Mucosa of gallbladder (tissue), 1 donor: ENCODE measurements around the gene SH3BP5L. TPM values are rescaled to one million over a fixed set of nuclear protein-coding genes. Genes with fewer than 3 reads are reported as not detected.

Experiments used
- DNase-seq: peaks from one replicate; pipeline ENCODE4 v3.0.0-alpha.2; 2020; ENCODE audit warnings: low spot score
- total RNA-seq: library from RNA; stranded (reverse); gene quantifications from one replicate; pipeline ENCODE4 v1.2.1, GENCODE V29; 2021
- donor health status: DM: no; HTN: no; CAD: no.

SH3BP5L gene
- total RNA-seq, 1 donor from 2014 or later: 40.0 TPM

DNA sequence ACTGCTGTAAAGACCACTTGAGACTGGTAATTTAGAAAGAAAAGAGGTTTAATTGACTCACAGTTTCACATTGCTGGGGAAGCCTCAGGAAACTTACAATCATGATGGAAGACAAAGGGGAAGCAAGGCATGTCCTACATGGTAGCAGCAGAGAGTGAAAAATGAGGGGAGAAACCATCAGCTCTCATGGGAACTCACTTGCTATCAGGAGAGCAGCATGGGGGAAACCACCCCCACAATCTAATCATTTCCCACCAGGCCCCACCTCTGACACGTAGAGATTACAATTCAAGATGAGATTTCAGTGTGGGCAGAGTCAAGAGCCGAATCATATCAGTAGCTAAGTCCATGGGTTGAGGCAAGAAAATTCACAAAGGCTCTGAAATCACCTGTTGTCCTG, 46.4 kb downstream of the SH3BP5L start:
- DNase-seq: no peak

DNA sequence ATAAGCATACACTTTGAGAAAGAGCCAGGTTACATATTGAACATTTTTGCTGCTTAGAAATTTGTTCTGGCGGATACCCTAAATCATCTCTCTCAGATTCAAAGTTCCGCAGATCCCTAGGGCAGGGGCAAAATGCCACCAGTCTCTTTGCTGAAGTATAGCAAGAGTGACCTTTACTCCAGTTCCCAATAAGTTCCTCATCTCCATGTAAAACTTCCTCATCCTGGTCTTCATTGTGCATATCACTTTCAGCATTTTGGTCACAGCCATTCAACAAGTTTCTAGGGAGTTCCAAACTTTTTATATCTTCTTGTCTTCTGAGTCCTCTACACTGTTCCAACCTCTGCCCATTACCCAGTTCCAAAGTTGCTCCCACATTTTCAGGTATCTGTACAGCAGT, 46.8 kb downstream of the SH3BP5L start:
- no peak for DNase-seq

DNA sequence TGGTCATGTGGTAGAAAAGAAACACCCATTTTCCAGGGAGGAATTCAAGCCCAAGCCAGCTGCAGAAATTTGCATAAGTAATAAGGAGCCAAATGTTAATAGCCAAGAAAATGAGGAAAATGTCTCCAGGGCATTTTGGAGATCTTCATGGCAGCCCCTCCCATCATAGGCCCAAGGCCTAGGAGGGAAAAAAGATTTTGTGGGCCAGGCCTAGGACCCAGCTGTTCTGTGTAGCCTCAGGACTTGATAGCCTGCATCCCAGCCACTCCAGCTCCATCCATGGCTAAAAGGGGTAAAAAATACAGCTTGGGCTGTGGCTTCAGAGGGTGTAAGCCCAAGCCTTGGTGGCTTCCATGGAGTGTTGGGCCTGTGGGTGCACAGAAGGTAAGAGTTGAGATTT, 48.7 kb downstream of the SH3BP5L start:
- no peak for DNase-seq

DNA sequence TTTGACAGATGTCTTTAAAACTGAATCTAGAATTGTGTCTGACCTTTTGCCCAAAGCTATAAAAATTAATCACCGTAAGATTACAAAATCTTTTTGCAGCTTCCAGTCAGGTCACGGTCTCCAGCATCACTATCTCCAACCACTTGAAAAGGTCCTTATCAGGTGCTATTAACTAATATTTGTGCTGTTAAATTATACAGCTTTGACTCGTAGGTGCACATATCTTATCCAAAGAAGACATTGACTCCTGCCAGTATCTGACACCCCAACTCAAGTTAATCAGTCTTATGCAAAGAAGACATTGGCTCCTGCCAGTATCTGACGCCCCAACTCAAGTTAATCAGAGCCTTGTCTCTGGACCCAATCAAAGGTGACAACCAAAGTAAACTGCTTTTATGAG, 50.3 kb downstream of the SH3BP5L start:
- DNase-seq: no peak

Other genes with a start within 250 kb of the SH3BP5L start
- not detected for gene OR2T10, start 228.2 kb downstream of the SH3BP5L start, total RNA-seq
- gene OR2T11, start 190.8 kb downstream of the SH3BP5L start, total RNA-seq: not detected
- not detected for gene OR2T35, start 180.6 kb downstream of the SH3BP5L start, total RNA-seq
- not detected for gene OR2T27, start 170.4 kb downstream of the SH3BP5L start, total RNA-seq
- not detected for gene OR14I1, start 123.1 kb downstream of the SH3BP5L start, total RNA-seq
- not detected for gene LYPD8, start 70.2 kb downstream of the SH3BP5L start, total RNA-seq
- 41.6 TPM for gene ZNF672, start 12.3 kb upstream of the SH3BP5L start, total RNA-seq
- gene ZNF692, start 33.2 kb upstream of the SH3BP5L start, total RNA-seq: 62.7 TPM
- gene PGBD2, start 80.3 kb upstream of the SH3BP5L start, total RNA-seq: 16.9 TPM